IMR-90 (cell line): Measurements from ENCODE around the gene ARHGEF4. TPM values are rescaled to one million over a fixed set of nuclear protein-coding genes. Genes with fewer than 3 reads are reported as not detected.

ENCODE experiments used
- ATAC-seq: fragments of 200-7000 bp; cut with Tn5 transposase; 2 replicates; pipeline ENCODE4 v1.9.1; 2020; ENCODE audit warnings: low read depth, mild to moderate bottlenecking, moderate library complexity
- BruUV-seq: library from RNA; stranded (reverse); fragments of 400-500 nt; replicated peaks from 2 replicates; lab custom pipeline; 2021; lab: Mats Ljungman, UMichigan
- CTCF ChIA-PET: fragments of 300-600 bp; formaldehyde crosslinking; extraction: SDS; loops from one replicate; lab custom pipeline; 2021; ENCODE audit warnings: antibody characterized with exemption; lab: Yijun Ruan, JAX
- POLR2A ChIA-PET: fragments of 300-600 bp; sonication (Branson Sonifier 250); formaldehyde crosslinking; loops from one replicate; lab custom pipeline; 2022; ENCODE audit warnings: antibody characterized with exemption; ENCODE audit not compliant: unreplicated experiment; lab: Charles Lee
- DNase-seq: peaks from one replicate; pipeline ENCODE4 v3.0.0; 2013
- H2AFZ ChIP-seq: replicated peaks from 2 replicates; pipeline ENCODE3; 2013; ENCODE audit warnings: low read length, mild to moderate bottlenecking; ENCODE audit not compliant: poor library complexity
- H2AK5ac ChIP-seq: 2 replicates; pipeline ENCODE4 v1.6.1; 2013; ENCODE audit warnings: low read depth, low read length, inconsistent platforms
- H2AK9ac ChIP-seq: replicated peaks from 2 replicates; pipeline ENCODE3; 2013; ENCODE audit warnings: mild to moderate bottlenecking, low read depth, low read length, moderate library complexity; ENCODE audit not compliant: poor library complexity
- H2BK120ac ChIP-seq: 2 replicates; pipeline ENCODE4 v1.6.1; 2013; ENCODE audit warnings: low read depth, low read length, inconsistent platforms
- H2BK15ac ChIP-seq: 3 replicates; pipeline ENCODE4 v1.6.1; 2013; ENCODE audit warnings: low read depth, low read length, inconsistent platforms
- H2BK20ac ChIP-seq: 2 replicates; pipeline ENCODE4 v1.6.1; 2013; ENCODE audit warnings: low read depth, mild to moderate bottlenecking, inconsistent platforms, low read length, moderate library complexity
- H2BK5ac ChIP-seq: 2 replicates; pipeline ENCODE4 v1.6.1; 2013; ENCODE audit warnings: mild to moderate bottlenecking, low read depth, low read length, inconsistent platforms; ENCODE audit not compliant: poor library complexity, severe bottlenecking
- H3K14ac ChIP-seq: replicated peaks from 2 replicates; pipeline ENCODE4 v1.6.1; 2013; ENCODE audit warnings: low read depth, low read length, inconsistent platforms
- H3K18ac ChIP-seq: 2 replicates; pipeline ENCODE4 v1.6.1; 2013; ENCODE audit warnings: low read depth, low read length, control low read depth
- H3K23ac ChIP-seq: 2 replicates; pipeline ENCODE4 v1.6.1; 2013; ENCODE audit warnings: low read depth, low read length, inconsistent platforms
- H3K27ac ChIP-seq: 2 replicates; pipeline ENCODE4 v1.5.1; 2013; ENCODE audit warnings: mild to moderate bottlenecking, control low read depth, low read length; ENCODE audit not compliant: insufficient read depth
- H3K27me3 ChIP-seq: 2 replicates; pipeline ENCODE4 v1.6.1; 2013; ENCODE audit warnings: low read length; ENCODE audit not compliant: control insufficient read depth, insufficient read depth
- H3K36me3 ChIP-seq: 2 replicates; pipeline ENCODE4 v1.6.1; 2013; ENCODE audit warnings: low read length, mixed read lengths; ENCODE audit not compliant: control insufficient read depth, insufficient read depth
- H3K4ac ChIP-seq: 2 replicates; pipeline ENCODE4 v1.6.1; 2013; ENCODE audit warnings: low read depth, low read length, inconsistent platforms
- H3K4me1 ChIP-seq: 2 replicates; pipeline ENCODE4 v1.6.1; 2013; ENCODE audit warnings: low read length, mixed read lengths; ENCODE audit not compliant: control insufficient read depth, insufficient read depth
- H3K4me2 ChIP-seq: 2 replicates; pipeline ENCODE4 v1.6.1; 2013; ENCODE audit warnings: low read depth, mild to moderate bottlenecking, control low read depth, low read length, moderate library complexity
- H3K4me3 ChIP-seq: 2 replicates; pipeline ENCODE4 v1.5.1; 2013; ENCODE audit warnings: low read depth, mild to moderate bottlenecking, control low read depth, low read length, moderate library complexity; ENCODE audit not compliant: insufficient read depth
- H3K56ac ChIP-seq: 2 replicates; pipeline ENCODE4 v1.6.1; 2013; ENCODE audit warnings: low read length, inconsistent platforms; ENCODE audit not compliant: insufficient read depth; ENCODE audit errors: extremely low read depth
- H3K79me1 ChIP-seq, 2 experiments: 2 replicates each; pipeline ENCODE4 v1.6.1; 2013; ENCODE audit warnings: low read length in 2 of 2, inconsistent platforms in 1 of 2, low read depth in 1 of 2
- H3K9ac ChIP-seq: 2 replicates; pipeline ENCODE4 v1.6.1; 2013; ENCODE audit warnings: low read depth, low read length, control low read depth
- H3K9me1 ChIP-seq: 2 replicates; pipeline ENCODE4 v1.6.1; 2013; ENCODE audit warnings: low read length, inconsistent platforms; ENCODE audit not compliant: insufficient read depth
- H3K9me3 ChIP-seq: 2 replicates; pipeline ENCODE4 v1.6.1; 2013; ENCODE audit warnings: low read length; ENCODE audit not compliant: control insufficient read depth, insufficient read depth
- H4K20me1 ChIP-seq: 2 replicates; pipeline ENCODE4 v1.6.1; 2013; ENCODE audit warnings: low read length, inconsistent platforms; ENCODE audit not compliant: insufficient read depth
- H4K5ac ChIP-seq: 2 replicates; pipeline ENCODE4 v1.6.1; 2013; ENCODE audit warnings: mild to moderate bottlenecking, low read depth, low read length, control low read depth
- H4K8ac ChIP-seq, 2 experiments: 2 replicates each; pipeline ENCODE4 v1.6.1; 2013; ENCODE audit warnings: low read depth in 2 of 2, low read length in 2 of 2, control low read depth in 1 of 2, inconsistent platforms in 1 of 2
- H4K91ac ChIP-seq: 2 replicates; pipeline ENCODE4 v1.6.1; 2013; ENCODE audit warnings: low read depth, low read length, inconsistent platforms; ENCODE audit not compliant: insufficient read depth
- BHLHE40 ChIP-seq: fragments of 150-350 bp; IDR thresholded peaks from 2 replicates; pipeline ENCODE4 v1.6.1; 2016; ENCODE audit warnings: mild to moderate bottlenecking, low read depth, low read length
- CTCF ChIP-seq: conservative IDR thresholded peaks from 2 replicates; pipeline ENCODE4 v1.5.1; 2012; ENCODE audit warnings: mild to moderate bottlenecking, low read depth, low read length, improper control_type of control experiment
- ELK1 ChIP-seq: fragments of 150-350 bp; IDR thresholded peaks from 2 replicates; pipeline ENCODE4 v1.6.1; 2016; ENCODE audit warnings: low read depth, mild to moderate bottlenecking, low read length, moderate library complexity, borderline replicate concordance
- FOS ChIP-seq: fragments of 150-350 bp; IDR thresholded peaks from 2 replicates; pipeline ENCODE4 v1.6.1; 2016; ENCODE audit warnings: low read depth, low read length
- MAZ ChIP-seq: IDR thresholded peaks from 2 replicates; pipeline ENCODE4 v1.6.1; 2012; ENCODE audit warnings: low read depth, mild to moderate bottlenecking, low read length, improper control_type of control experiment, moderate library complexity, borderline replicate concordance
- MXI1 ChIP-seq: IDR thresholded peaks from 2 replicates; pipeline ENCODE4 v1.6.1; 2012; ENCODE audit warnings: low read depth, mild to moderate bottlenecking, low read length, moderate library complexity, borderline replicate concordance
- POLR2A ChIP-seq: IDR thresholded peaks from 2 replicates; pipeline ENCODE4 v1.6.1; 2012; ENCODE audit warnings: mild to moderate bottlenecking, low read depth, low read length
- RAD21 ChIP-seq: IDR thresholded peaks from 2 replicates; pipeline ENCODE4 v1.6.1; 2012; ENCODE audit warnings: low read length, improper control_type of control experiment
- RCOR1 ChIP-seq: IDR thresholded peaks from 2 replicates; pipeline ENCODE4 v1.6.1; 2012; ENCODE audit warnings: mild to moderate bottlenecking, low read length, improper control_type of control experiment; ENCODE audit not compliant: insufficient replicate concordance
- RFX5 ChIP-seq: IDR thresholded peaks from 2 replicates; pipeline ENCODE4 v1.8.0; 2012; ENCODE audit warnings: low read depth, mild to moderate bottlenecking, low read length, moderate library complexity
- USF2 ChIP-seq: fragments of 150-350 bp; IDR thresholded peaks from 2 replicates; pipeline ENCODE4 v1.6.1; 2017; ENCODE audit warnings: mild to moderate bottlenecking, antibody characterized with exemption, low read length, low read depth
- WGBS, 2 experiments: methylation state at CpG; one replicate each; pipeline versions ENCODE4 v1.1.5 to v1.1.7; 2013; ENCODE audit warnings: missing lambda C conversion rate in 2 of 2; ENCODE audit not compliant: insufficient read length in 1 of 2; ENCODE audit errors: extremely low coverage in 2 of 2; 5-methylcytosine and 5-hydroxymethylcytosine counted together
- dilution Hi-C: fragments of 300-500 bp; cut with HindIII; formaldehyde crosslinking; loops from one replicate; pipeline ENCODE4 v1.14.3; 2018; ENCODE audit warnings: low sequenced_read_pairs; ENCODE audit not compliant: unreplicated experiment
- in situ Hi-C: fragments of 300-500 bp; cut with MboI; formaldehyde crosslinking; loops from 3 replicates; pipeline ENCODE4 v1.14.3; 2019; ENCODE audit warnings: low sequenced_read_pairs, inconsistent platforms, mixed read lengths
- intact Hi-C: fragments of 100-400 bp; cut with micrococcal nuclease; formaldehyde crosslinking; loops from 2 replicates; pipeline ENCODE4 v1.10.0; 2022
- polyA plus RNA-seq, 3 experiments: library from polyadenylated mRNA; depleted of rRNA; stranded (reverse); fragments of >200 nt; gene quantifications; 2 replicates each; pipeline ENCODE4 v1.2.3, GENCODE V29; 2012; ENCODE audit warnings: low replicate concordance in 1 of 3
- total RNA-seq: library from RNA; depleted of rRNA; stranded (reverse); fragments of >200 nt; gene quantifications from 2 replicates; pipeline ENCODE4 v1.2.3, GENCODE V29; 2012

Gene ARHGEF4
- total and polyA plus RNA-seq, 2 of the 4 experiments (the other 2 are of a cell fraction): 2.7 to 5.0 TPM

DNA sequence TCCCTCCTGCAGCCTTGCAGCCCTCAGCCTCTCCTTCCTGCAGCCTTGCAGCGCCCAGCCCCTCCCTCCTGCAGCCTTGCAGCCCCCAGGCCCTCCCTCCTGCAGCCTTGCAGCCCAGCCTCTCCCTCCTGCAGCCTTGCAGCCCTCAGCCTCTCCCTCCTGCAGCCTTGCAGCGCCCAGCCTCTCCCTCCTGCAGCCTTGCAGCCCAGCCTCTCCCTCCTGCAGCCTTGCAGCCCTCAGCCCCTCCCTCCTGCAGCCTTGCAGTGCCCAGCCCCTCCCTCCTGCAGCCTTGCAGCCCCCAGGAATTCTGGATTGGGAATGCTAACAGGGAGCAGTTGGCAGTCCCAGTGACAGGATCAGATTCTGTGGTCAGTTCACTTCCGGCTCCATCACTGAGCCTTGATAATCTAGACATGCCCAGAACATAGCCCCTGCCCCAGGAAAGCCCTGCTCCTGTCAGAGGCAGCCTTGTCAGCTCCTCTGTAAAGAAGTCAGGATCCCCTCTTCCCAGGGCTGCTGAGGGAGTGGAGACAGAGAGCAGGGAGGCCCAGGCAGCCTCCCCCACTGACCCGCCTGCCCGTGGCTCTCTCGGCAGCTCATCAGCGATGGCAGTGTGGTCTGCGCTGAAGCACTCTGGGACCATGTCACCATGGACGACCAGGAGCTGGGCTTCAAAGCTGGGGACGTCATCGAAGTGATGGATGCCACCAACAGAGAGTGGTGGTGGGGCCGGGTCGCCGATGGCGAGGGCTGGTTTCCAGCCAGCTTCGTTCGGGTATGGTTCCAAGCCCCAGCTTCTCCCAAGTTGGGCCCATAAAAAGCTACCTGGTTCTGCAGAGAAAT is 201.8 kb downstream of the ARHGEF4 start:
- Histone ChIP-seq H4K20me1 (no peaks in the 10 kb centered on the region; the same call in 1 of the 2 replicates), H2BK15ac (no peak overlapping the region), H3K79me1 (no peaks in the 10 kb centered on the region), H2BK20ac (no peak overlapping the region), H3K9me1 (no peaks in the 10 kb centered on the region), H3K18ac (no peak overlapping the region), H3K4me3 (no peak overlapping the region), H2AFZ (no peak overlapping the region), H2BK120ac (no peak overlapping the region), H4K91ac (no peak overlapping the region), H3K23ac (no peak overlapping the region), H3K4me2 (no peak overlapping the region), H2BK5ac (no peak overlapping the region), H4K5ac (no peak overlapping the region), H3K27me3 (peaks cover 24% of the 10 kb centered on the region; the same call in 1 of the 2 replicates), H3K4me1 (no peaks in the 10 kb centered on the region), H3K9ac (no peak overlapping the region), H2AK5ac (no peak overlapping the region), H3K4ac (no peak overlapping the region), H2AK9ac (no peak overlapping the region), H4K8ac (no peak overlapping the region), H3K14ac (no peak overlapping the region), H3K27ac (no peak overlapping the region), H3K9me3 (no peaks in the 10 kb centered on the region), H3K36me3 (no peaks in the 10 kb centered on the region; the same call in none of the 2 replicates), H3K56ac (no peak overlapping the region)
- dilution Hi-C loops (no loop called here), in situ Hi-C loops (no loop called here), intact Hi-C loops (no loop called here)
- TF ChIP-seq USF2 (no peak), ELK1 (no peak), MXI1 (no peak), BHLHE40 (no peak), CTCF (no peak), RFX5 (no peak), POLR2A (no peak), FOS (no peak), RAD21 (no peak), MAZ (no peak), RCOR1 (no peak)
- POLR2A ChIA-PET: no interaction called here
- no peak for ATAC-seq
- 84% methylated on average over 10 of the region's 17 CpGs; no CpG with 5 or more reads in 1 of the 2 experiments for WGBS, 2 experiments
- CTCF ChIA-PET: no interaction called here
- DNase-seq: no peak
- BruUV-seq: no TSS peak
